ENCODE measurements around the gene OR8D2. TPM values are rescaled to one million over a fixed set of nuclear protein-coding genes. Genes with fewer than 3 reads are reported as not detected.
"Not testable (repeated sequence)": the region's sequence is repeated elsewhere in the genome, so short reads cannot be mapped to it uniquely, and the experiment has no call there.

Gene OR8D2
- total RNA-seq, 1 donor from 2014 or later, result not detected

GRCh38 chr11:124277804-124278203 is 42.2 kb downstream of the OR8D2 start:
- Histone ChIP-seq H3K4me3 (no peak overlapping the region), H3K27me3 (no peaks in the 10 kb centered on the region), H3K36me3 (no peaks in the 10 kb centered on the region), H3K27ac (no peak overlapping the region), H3K4me1 (no peaks in the 10 kb centered on the region), H3K9me3 (no peaks in the 10 kb centered on the region)
- intact Hi-C loops (cut with DNase I), result no loop called here
- no peak for DNase-seq (ENCODE audit: extremely low spot score in 2 of 2)
- TF ChIP-seq POLR2A (IDR thresholded peaks at IDR 0.05) (no peak), POLR2AphosphoS5 (IDR thresholded peaks at IDR 0.05; ENCODE audit: insufficient read depth in 1 of 2, low read depth in 1 of 2) (no peak), CTCF (IDR thresholded peaks at IDR 0.05) (no peak)

GRCh38 chr11:124277207-124277606 is 42.8 kb downstream of the OR8D2 start:
- TF ChIP-seq POLR2A (IDR thresholded peaks at IDR 0.05), result no peak
- TF ChIP-seq CTCF (IDR thresholded peaks at IDR 0.05), result no peak
- no peak for TF ChIP-seq POLR2AphosphoS5 (IDR thresholded peaks at IDR 0.05; ENCODE audit: insufficient read depth in 1 of 2, low read depth in 1 of 2)
- H3K9me3 ChIP-seq, result no peaks in the 10 kb centered on the region
- H3K27ac ChIP-seq, result no peak overlapping the region
- no peak for DNase-seq (ENCODE audit: extremely low spot score in 2 of 2)
- no peaks in the 10 kb centered on the region for H3K27me3 ChIP-seq
- H3K36me3 ChIP-seq, result no peaks in the 10 kb centered on the region
- H3K4me1 ChIP-seq, result no peaks in the 10 kb centered on the region
- intact Hi-C loops (cut with DNase I), result no loop called here
- no peak overlapping the region for H3K4me3 ChIP-seq

- H3K36me3 ChIP-seq, result no peaks in the 10 kb centered on the region
Observed at GRCh38 chr11:124276081-124276480, 43.9 kb downstream of the OR8D2 start.

GRCh38 chr11:124274000-124274399 is 46.0 kb downstream of the OR8D2 start:
- H3K27ac ChIP-seq, result no peak overlapping the region
- H3K27me3 ChIP-seq, result no peaks in the 10 kb centered on the region
- no peaks in the 10 kb centered on the region for H3K9me3 ChIP-seq
- H3K4me1 ChIP-seq, result no peaks in the 10 kb centered on the region
- intact Hi-C loops (cut with DNase I), result no loop called here
- H3K4me3 ChIP-seq, result no peak overlapping the region
- no peaks in the 10 kb centered on the region for H3K36me3 ChIP-seq
- DNase-seq (ENCODE audit: extremely low spot score in 2 of 2), result no peak
- TF ChIP-seq POLR2AphosphoS5 (IDR thresholded peaks at IDR 0.05; ENCODE audit: insufficient read depth in 1 of 2, low read depth in 1 of 2) (no peak), CTCF (IDR thresholded peaks at IDR 0.05) (no peak), POLR2A (IDR thresholded peaks at IDR 0.05) (no peak)

More at GRCh38 chr11:124276081-124276480, 43.9 kb downstream of the OR8D2 start:
- Histone ChIP-seq H3K27me3 (no peaks in the 10 kb centered on the region), H3K27ac (no peak overlapping the region), H3K4me3 (no peak overlapping the region), H3K4me1 (no peaks in the 10 kb centered on the region), H3K9me3 (no peaks in the 10 kb centered on the region)
- no peak for DNase-seq (ENCODE audit: extremely low spot score in 2 of 2)
- intact Hi-C loops (cut with DNase I), result no loop called here
- TF ChIP-seq POLR2AphosphoS5 (IDR thresholded peaks at IDR 0.05; ENCODE audit: insufficient read depth in 1 of 2, low read depth in 1 of 2) (no peak), CTCF (IDR thresholded peaks at IDR 0.05) (no peak), POLR2A (IDR thresholded peaks at IDR 0.05) (no peak)

- H3K27me3 ChIP-seq; H3K9me3 ChIP-seq; H3K4me3 ChIP-seq; H3K27ac ChIP-seq; DNase-seq (ENCODE audit: extremely low spot score in 2 of 2); H3K36me3 ChIP-seq; H3K4me1 ChIP-seq; intact Hi-C loops (cut with DNase I): not testable (repeated sequence)
Observed at GRCh38 chr11:124270886-124271285, 49.1 kb downstream of the OR8D2 start.

Other genes starting within 250 kb of the OR8D2 start
- 17.9 TPM for gene VWA5A, start 204.7 kb downstream of the OR8D2 start, total RNA-seq
- gene OR10D3, start 136.9 kb downstream of the OR8D2 start, total RNA-seq, result not detected
- gene OR8G1, start 79.1 kb downstream of the OR8D2 start, total RNA-seq, result not detected
- not detected for gene OR8G5, start 63.8 kb downstream of the OR8D2 start, total RNA-seq
- not detected for gene OR8D1, start 6.2 kb downstream of the OR8D2 start, total RNA-seq
- gene OR8B2, start 64.3 kb upstream of the OR8D2 start, total RNA-seq, result not detected
- gene OR8B3, start 78.8 kb upstream of the OR8D2 start, total RNA-seq, result not detected
- gene OR8B4, start 104.7 kb upstream of the OR8D2 start, total RNA-seq, result not detected
- not detected for gene OR8B8, start 125.5 kb upstream of the OR8D2 start, total RNA-seq
- not detected for gene OR8B12, start 223.5 kb upstream of the OR8D2 start, total RNA-seq
- not detected for gene OR8A1, start 249.8 kb upstream of the OR8D2 start, total RNA-seq

Data from vagina (tissue), 2 donors.